ENCODE data around the gene LMF1. TPM values are rescaled to one million over a fixed set of nuclear protein-coding genes. Genes with fewer than 3 reads are reported as not detected.

LMF1 gene
- total and polyA plus RNA-seq, 2 of the 4 experiments (the other 2 are of a cell fraction): 7.7 to 13.1 TPM

DNA sequence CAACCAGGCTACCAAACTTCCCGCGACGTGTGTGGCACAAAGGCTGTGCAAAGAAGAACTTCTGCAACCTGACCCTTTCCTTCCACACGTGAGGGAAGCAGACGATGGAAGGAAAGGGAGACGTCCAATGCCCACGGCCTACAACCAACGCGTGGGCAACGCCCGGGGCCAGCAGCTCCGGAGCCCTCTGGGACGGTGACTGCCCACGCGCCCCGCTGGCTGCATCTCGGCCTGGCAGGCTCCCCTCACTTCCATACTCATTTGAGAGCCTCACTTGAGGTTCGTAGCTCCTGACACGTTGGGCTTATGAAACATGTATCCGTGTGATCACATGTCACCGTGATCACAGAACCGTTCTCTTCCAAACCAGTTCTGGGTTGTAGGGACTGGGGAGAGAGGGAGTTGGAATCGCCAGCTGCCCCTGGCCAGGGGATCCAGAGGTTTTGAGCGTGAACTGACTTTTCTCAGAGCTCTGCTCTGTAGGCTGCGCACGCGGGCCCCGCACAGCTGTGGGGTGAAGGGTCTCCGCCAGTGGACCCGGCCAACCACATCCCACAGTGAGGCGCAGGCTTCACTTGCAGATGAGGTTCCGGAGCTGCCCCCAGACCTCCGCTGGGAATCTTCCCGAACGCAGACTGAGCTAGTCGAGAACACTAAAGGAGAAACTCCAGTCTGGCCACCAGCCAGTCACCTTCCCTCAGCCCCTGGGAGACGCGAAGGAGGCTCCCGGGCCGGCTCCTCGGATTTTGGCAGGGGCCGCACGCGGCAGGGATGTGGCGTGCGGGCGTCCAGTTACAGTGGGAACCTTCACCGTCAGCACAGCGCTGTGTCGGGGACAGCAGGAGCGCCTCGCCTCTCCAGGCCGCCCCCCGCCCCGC, 1.0 kb downstream of the LMF1 start:
- no TSS peak for BruUV-seq (replicated peaks)
- WGBS, 2 experiments (ENCODE audit: extremely low coverage in 2 of 2, insufficient read length in 1 of 2): 12% methylated on average over 22 of the region's 55 CpGs; no CpG with 5 or more reads in 1 of the 2 experiments
- peak overlapping the region; percentile 55 to 87; a peak in 3 of 4 replicates for H4K8ac ChIP-seq (ENCODE audit: low read depth in 2 of 2, low read length in 2 of 2)
- H4K20me1 ChIP-seq (ENCODE audit: insufficient read depth, low read length): no peaks in the 10 kb centered on the region
- intact Hi-C loops (cut with micrococcal nuclease) (no loop called here), dilution Hi-C loops (cut with HindIII; ENCODE audit: low sequenced_read_pairs, unreplicated experiment) (no loop called here), in situ Hi-C loops (cut with MboI; ENCODE audit: low sequenced_read_pairs) (no loop called here)
- peak overlapping the region; percentile 62 for H4K91ac ChIP-seq (ENCODE audit: insufficient read depth, low read depth, low read length)
- ChIA-PET CTCF (interaction anchor here (0.5 kb wide), 1 partner anchor 109 kb away, joined by 3 read pairs; no protein-coding TSS in a partner anchor), POLR2A (ENCODE audit: unreplicated experiment) (no interaction called here)
- H3K4me2 ChIP-seq (ENCODE audit: low read depth, low read length): peak overlapping the region; percentile 56
- H3K4me1 ChIP-seq (ENCODE audit: control insufficient read depth, insufficient read depth, low read length): peaks cover 8% of the 10 kb centered on the region
- H2BK120ac ChIP-seq (ENCODE audit: low read depth, low read length): no peak overlapping the region
- no peak overlapping the region for H2BK15ac ChIP-seq (ENCODE audit: low read depth, low read length)
- peak overlapping the region; percentile 64 for H3K23ac ChIP-seq (ENCODE audit: low read depth, low read length)
- no peak overlapping the region for H3K18ac ChIP-seq (ENCODE audit: low read depth, low read length)
- peak overlapping the region; percentile 83 for H3K4ac ChIP-seq (ENCODE audit: low read depth, low read length)
- peak overlapping the region; percentile 100 for H2AFZ ChIP-seq (replicated peaks; ENCODE audit: low read length, poor library complexity)
- peaks cover 7% of the 10 kb centered on the region for H3K9me1 ChIP-seq (ENCODE audit: insufficient read depth, low read length)
- H3K4me3 ChIP-seq (ENCODE audit: insufficient read depth, low read depth, low read length): peak overlapping the region; percentile 73
- peaks cover 12% of the 10 kb centered on the region; the same call in 1 of the 2 replicates for H3K9me3 ChIP-seq (ENCODE audit: control insufficient read depth, insufficient read depth, low read length)
- peaks cover 19% of the 10 kb centered on the region for H3K27me3 ChIP-seq (ENCODE audit: control insufficient read depth, insufficient read depth, low read length)
- H4K5ac ChIP-seq (ENCODE audit: low read depth, low read length): 0 out of 2 replicates have a peak overlapping the region, but pooled peaks have one; percentile 50
- peak overlapping the region; percentile 83 for H2AK9ac ChIP-seq (replicated peaks; ENCODE audit: low read depth, low read length, poor library complexity)
- peak overlapping the region; percentile 15 for H2BK5ac ChIP-seq (ENCODE audit: low read depth, low read length, poor library complexity, severe bottlenecking)
- H3K27ac ChIP-seq (ENCODE audit: insufficient read depth, low read length): peak overlapping the region; percentile 76; the same call in 1 of the 2 replicates
- peaks cover 12% of the 10 kb centered on the region; the same call in 1 of the 2 replicates for H3K36me3 ChIP-seq (ENCODE audit: control insufficient read depth, insufficient read depth, low read length)
- peak; percentile 6 for ATAC-seq (ENCODE audit: low read depth)
- H3K9ac ChIP-seq (ENCODE audit: low read depth, low read length): peak overlapping the region; percentile 89
- no peak overlapping the region for H2BK20ac ChIP-seq (ENCODE audit: low read depth, low read length)
- peak overlapping the region; percentile 52; the same call in 1 of the 2 replicates for H2AK5ac ChIP-seq (ENCODE audit: low read depth, low read length)
- peak overlapping the region; percentile 48 for H3K14ac ChIP-seq (replicated peaks; ENCODE audit: low read depth, low read length)
- DNase-seq: peak; percentile 13
- H3K79me1 ChIP-seq (ENCODE audit: low read depth in 1 of 2, low read length in 2 of 2): peaks cover 11 to 14% of the 10 kb centered on the region in 2 experiments
- no peak overlapping the region for H3K56ac ChIP-seq (ENCODE audit: extremely low read depth, insufficient read depth, low read length)
- TF ChIP-seq MAZ (IDR thresholded peaks at IDR 0.05; ENCODE audit: borderline replicate concordance, low read depth, low read length) (no peak), CHD1 (IDR thresholded peaks at IDR 0.05; ENCODE audit: low read depth, low read length) (no peak), RFX5 (IDR thresholded peaks at IDR 0.05; ENCODE audit: low read depth, low read length) (no peak), MXI1 (IDR thresholded peaks at IDR 0.05; ENCODE audit: borderline replicate concordance, low read depth, low read length) (no peak), MAFK (IDR thresholded peaks at IDR 0.05; ENCODE audit: low read depth, low read length) (no peak), NFE2L2 (IDR thresholded peaks at IDR 0.05; ENCODE audit: low read depth, low read length) (no peak), RAD21 (IDR thresholded peaks at IDR 0.05; ENCODE audit: low read length) (no peak), BHLHE40 (IDR thresholded peaks at IDR 0.05; ENCODE audit: low read depth, low read length) (no peak), RCOR1 (IDR thresholded peaks at IDR 0.05; ENCODE audit: insufficient replicate concordance, low read length) (no peak), CEBPB (IDR thresholded peaks at IDR 0.05; ENCODE audit: low read depth, low read length) (no peak)
- TF ChIP-seq, protein P1, sequence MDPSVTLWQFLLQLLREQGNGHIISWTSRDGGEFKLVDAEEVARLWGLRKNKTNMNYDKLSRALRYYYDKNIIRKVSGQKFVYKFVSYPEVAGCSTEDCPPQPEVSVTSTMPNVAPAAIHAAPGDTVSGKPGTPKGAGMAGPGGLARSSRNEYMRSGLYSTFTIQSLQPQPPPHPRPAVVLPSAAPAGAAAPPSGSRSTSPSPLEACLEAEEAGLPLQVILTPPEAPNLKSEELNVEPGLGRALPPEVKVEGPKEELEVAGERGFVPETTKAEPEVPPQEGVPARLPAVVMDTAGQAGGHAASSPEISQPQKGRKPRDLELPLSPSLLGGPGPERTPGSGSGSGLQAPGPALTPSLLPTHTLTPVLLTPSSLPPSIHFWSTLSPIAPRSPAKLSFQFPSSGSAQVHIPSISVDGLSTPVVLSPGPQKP (IDR thresholded peaks at IDR 0.05; ENCODE audit: borderline replicate concordance, low read depth, low read length): no peak
- TF ChIP-seq, protein P2, sequence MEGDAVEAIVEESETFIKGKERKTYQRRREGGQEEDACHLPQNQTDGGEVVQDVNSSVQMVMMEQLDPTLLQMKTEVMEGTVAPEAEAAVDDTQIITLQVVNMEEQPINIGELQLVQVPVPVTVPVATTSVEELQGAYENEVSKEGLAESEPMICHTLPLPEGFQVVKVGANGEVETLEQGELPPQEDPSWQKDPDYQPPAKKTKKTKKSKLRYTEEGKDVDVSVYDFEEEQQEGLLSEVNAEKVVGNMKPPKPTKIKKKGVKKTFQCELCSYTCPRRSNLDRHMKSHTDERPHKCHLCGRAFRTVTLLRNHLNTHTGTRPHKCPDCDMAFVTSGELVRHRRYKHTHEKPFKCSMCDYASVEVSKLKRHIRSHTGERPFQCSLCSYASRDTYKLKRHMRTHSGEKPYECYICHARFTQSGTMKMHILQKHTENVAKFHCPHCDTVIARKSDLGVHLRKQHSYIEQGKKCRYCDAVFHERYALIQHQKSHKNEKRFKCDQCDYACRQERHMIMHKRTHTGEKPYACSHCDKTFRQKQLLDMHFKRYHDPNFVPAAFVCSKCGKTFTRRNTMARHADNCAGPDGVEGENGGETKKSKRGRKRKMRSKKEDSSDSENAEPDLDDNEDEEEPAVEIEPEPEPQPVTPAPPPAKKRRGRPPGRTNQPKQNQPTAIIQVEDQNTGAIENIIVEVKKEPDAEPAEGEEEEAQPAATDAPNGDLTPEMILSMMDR (conservative IDR thresholded peaks at IDR 0.05; ENCODE audit: low read depth, low read length): no peak
- TF ChIP-seq, protein P3, sequence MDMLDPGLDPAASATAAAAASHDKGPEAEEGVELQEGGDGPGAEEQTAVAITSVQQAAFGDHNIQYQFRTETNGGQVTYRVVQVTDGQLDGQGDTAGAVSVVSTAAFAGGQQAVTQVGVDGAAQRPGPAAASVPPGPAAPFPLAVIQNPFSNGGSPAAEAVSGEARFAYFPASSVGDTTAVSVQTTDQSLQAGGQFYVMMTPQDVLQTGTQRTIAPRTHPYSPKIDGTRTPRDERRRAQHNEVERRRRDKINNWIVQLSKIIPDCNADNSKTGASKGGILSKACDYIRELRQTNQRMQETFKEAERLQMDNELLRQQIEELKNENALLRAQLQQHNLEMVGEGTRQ (IDR thresholded peaks at IDR 0.05; ENCODE audit: low read depth, low read length): no peak
